Measurements from ENCODE around the gene HES6.

- TF ChIP-seq, protein P1, sequence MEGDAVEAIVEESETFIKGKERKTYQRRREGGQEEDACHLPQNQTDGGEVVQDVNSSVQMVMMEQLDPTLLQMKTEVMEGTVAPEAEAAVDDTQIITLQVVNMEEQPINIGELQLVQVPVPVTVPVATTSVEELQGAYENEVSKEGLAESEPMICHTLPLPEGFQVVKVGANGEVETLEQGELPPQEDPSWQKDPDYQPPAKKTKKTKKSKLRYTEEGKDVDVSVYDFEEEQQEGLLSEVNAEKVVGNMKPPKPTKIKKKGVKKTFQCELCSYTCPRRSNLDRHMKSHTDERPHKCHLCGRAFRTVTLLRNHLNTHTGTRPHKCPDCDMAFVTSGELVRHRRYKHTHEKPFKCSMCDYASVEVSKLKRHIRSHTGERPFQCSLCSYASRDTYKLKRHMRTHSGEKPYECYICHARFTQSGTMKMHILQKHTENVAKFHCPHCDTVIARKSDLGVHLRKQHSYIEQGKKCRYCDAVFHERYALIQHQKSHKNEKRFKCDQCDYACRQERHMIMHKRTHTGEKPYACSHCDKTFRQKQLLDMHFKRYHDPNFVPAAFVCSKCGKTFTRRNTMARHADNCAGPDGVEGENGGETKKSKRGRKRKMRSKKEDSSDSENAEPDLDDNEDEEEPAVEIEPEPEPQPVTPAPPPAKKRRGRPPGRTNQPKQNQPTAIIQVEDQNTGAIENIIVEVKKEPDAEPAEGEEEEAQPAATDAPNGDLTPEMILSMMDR (IDR thresholded peaks at IDR 0.05; ENCODE audit: low read length): no peak
- no peak for TF ChIP-seq EZH2 (IDR thresholded peaks at IDR 0.05; ENCODE audit: borderline replicate concordance, low read length)
These were observed 39.5 kb upstream of the HES6 start for GRCh38 chr2:238279324-238279682.

Measured in OCI-LY1 (cell line).